ENCODE results near the gene OCA2.

OCA2 gene

DNA sequence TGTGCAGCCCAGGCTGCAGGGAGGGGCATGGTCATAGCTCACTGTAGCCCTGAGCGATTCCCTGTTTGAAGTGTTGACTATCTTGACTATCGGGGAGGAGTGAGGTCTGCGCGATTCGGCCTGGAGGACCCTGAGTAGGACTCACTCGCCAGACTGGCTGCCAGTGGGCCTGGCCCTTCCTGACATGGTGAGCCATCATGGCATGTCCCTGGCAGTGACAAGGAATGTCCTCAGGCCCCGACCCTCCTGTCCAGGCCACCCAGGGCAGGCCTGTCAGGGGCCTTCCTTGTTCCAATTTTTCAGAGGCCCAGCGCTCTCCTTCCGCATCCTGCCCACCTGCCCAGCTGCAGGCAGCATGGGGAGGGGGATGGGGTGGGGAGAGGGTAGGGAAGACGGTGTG is 5.2 kb upstream of the OCA2 start:
- DNase-seq (ENCODE audit: low read depth), result no peak

DNA sequence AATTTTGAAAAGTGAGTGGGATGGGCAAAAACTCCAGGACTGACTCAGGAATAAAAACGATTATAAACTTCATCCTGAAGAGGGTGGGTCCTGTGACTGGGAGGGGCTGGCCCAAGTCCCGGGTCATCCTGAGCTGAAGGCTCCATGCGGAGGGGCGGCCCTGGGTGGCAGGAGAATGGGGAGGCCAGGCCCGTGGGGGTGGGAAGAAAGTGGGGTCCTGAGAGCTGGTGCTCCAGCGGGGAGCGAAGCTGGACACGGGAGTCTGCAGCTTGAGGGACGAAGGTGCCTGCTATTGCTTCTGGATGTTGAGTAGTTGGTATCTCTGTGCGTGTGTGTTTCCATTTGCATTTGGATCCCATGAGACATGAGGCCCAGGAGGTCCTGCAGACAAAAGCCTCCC is 4.7 kb upstream of the OCA2 start:
- no peak for DNase-seq (ENCODE audit: low read depth)

DNA sequence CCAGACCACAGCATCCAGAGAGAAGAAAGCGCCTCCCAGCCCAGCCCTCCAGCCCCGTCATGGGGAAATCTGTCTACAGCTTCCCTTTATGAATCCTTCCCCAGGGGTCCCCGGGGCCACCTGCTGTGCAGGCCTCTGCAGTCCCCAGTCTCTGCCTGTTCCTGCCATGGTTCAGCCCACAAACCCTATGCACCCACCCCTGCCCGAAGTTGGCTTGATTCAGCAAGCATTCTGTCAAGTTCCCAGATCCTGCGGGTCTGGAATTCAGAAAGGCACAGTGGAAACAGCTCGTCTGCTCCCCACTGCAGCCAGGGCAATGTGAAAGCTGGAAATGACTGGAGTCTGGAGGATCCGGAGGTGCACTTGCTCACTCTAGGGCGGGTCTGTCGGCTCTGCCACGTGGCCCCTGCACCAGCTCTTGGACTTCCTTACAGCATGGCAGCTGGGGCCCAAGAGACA is 2.9 kb upstream of the OCA2 start:
- no peak for DNase-seq (ENCODE audit: low read depth)

DNA sequence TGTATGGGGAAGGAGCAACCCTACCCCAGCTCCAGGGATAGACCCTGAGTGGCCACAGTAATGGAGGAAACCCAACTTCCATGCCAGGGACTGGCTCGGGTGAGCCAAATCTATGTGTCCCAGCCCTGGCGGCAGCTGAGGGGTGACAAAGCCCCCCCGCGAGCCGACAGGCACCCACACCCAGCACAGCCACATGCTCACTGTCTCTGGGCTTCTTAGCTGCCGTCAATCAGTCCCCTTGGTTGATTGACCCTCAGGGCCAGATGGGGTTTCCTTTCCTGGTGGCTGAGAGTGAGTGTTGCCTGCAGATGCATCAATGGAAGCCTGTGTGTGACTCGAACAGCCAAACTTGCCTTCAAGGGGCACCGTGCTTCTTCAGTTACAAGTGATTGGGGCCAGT is 2.1 kb upstream of the OCA2 start:
- no peak for DNase-seq (ENCODE audit: low read depth)

DNA sequence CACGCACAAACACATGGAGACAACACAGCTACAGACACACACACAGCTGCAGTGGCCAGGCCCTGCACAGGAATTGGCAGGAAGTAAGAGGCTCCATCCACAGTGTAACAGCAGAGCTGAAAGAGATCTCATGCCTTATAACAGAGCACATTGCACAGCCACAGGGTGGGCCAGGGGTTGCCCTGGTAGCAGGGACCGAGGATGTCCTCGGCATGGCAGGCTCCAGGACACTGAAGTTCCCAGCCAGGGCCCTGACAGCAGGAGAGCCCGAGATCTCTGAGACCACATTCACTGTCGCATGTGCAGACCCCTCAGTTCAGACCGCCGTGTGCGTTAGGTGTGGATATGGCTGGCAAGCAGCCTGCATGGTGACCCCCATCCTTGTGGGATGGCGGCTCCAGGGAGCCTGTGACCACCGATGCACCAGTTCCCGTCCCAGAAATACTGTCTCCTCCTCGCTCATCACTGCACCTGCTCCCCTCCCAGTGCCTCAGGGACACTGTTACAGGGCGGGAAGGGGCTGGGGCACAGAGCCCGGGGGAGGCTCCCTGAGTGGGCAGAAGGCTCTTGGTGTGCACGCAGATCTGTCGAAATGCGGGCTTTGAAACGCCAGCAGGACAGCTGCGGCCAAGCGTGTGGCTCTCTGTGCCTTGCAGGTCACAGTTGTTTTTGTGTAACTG is 1.5 kb upstream of the OCA2 start:
- DNase-seq (ENCODE audit: low read depth), result no peak

DNA sequence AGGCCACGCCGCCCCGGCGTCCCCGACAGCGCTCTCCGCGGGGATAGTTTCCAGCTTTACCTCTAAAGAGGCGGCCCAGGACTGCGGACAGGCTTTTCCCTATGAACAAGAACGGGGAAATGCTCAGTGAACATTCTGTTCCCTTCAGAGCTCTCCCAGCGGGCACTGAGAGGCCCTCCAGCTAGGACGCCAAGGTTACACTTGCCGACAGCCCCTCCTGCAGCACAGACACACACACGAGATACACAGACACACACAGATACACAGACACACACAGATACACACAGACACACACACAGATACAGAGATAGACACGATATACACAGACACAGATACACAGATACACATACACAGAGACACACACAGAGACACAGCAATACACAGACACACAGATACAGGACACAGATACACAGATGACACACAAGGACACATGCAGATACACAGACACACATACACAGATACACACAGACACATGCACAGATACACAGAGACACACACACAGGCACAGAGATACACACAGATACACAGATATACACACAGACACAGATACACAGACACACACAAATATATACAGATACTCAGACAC is 533 bp upstream of the OCA2 start:
- no peak for DNase-seq (ENCODE audit: low read depth)

DNA sequence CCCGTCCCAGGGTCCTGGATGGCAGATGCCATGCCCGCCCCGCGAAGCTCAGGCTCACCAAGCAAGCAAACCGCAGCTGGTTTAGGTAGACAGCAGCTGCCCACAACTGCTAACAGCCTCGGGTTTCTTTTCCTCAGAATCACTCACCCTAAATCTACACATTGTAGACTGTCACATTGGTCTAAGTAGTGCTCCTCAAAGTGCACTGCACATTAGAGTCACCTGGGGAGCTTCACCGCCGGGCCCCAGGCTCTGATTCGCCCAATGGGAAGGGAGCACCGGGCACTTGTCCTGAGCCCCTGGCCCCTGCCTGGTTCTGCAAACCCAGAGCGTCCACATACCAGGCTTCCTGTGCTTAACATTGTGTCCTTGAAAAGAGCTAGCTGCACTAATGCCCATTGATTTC is 752 bp downstream of the OCA2 start:
- DNase-seq (ENCODE audit: low read depth), result no peak

DNA sequence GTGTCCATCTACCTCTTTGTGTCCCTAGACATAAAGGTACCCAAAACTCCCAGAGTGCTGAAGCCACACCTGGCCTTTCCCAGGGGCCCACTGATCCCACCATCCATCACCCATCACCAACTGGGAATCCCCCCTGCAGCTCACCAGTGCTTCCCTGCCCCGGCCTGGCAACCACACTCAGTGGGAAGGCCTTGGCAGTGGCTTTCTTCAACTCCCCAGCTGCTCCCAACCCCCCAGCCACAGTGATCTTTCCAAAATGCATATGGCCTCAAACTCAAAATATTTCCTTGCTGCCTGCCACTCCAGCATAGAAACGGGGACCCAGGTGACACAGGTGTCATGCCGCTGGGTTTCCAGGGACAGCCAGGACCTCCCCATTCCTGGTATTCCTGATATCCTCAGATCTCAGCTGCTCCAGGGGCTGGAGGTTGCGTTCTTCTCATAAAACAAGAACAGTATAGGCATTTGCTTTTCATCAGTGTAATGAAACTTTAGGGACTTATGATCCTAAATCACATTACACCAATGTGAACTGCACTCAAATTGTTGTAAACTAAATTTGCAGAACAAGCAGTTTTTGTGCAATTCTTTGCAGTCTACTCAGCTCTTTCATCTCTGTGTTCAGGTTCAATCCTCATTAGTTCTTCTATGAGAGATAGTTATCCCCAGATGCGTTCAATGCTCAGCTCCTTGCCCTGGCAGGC is 1.3 kb downstream of the OCA2 start:
- DNase-seq (ENCODE audit: low read depth), result no peak

DNA sequence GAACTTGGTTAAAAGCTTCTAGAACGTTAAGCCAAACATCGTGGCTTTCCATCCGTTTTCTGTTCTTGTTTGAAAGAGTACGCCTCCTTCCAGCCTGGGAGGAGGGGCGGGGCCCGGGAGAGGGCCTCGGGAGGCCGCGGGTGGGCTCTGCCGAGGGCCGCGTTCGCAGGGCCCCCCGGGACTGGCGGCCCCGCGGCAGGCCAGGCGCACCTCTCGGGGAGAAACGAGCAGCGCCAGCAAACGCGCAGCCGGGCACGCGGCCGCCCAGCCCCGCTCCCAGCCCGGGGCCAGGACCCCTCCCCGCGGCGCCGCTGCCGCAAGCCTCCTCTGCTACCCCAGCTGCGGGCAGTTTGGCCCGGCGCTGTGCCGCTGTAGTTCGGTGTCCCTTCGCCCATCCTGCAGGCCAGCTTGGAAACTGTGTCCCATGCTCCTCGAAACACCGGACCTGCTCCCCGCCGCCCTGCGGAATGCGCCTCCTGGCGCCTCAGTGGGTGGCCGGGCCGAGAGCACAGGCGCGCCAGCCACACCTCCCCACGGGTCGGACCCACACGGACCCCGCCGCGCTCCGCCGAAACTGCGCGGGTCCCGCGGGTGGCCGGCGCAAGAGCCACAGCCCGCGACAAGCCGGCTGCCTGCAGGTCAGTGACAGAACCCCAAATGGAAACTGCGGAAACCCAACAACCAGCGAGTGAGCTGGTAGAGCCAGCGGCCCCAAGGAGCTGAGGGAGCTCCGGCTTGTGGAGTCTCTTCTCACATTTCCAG is 2.3 kb downstream of the OCA2 start:
- DNase-seq (ENCODE audit: low read depth), result peak; percentile 20

DNA sequence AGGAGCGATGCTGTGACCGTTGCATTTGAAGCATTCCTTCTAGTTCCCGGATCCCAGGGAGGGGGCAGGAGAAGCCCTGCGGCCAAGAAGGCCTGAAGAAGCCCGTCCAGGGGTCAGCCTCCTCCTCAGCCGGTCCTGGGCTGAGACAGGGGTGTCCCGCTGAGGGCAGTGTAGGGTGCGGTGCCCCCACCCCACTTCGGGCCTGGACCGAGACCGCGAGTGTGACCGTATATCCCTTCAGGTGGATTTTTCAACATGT is 2.8 kb downstream of the OCA2 start:
- DNase-seq (ENCODE audit: low read depth), result no peak

DNA sequence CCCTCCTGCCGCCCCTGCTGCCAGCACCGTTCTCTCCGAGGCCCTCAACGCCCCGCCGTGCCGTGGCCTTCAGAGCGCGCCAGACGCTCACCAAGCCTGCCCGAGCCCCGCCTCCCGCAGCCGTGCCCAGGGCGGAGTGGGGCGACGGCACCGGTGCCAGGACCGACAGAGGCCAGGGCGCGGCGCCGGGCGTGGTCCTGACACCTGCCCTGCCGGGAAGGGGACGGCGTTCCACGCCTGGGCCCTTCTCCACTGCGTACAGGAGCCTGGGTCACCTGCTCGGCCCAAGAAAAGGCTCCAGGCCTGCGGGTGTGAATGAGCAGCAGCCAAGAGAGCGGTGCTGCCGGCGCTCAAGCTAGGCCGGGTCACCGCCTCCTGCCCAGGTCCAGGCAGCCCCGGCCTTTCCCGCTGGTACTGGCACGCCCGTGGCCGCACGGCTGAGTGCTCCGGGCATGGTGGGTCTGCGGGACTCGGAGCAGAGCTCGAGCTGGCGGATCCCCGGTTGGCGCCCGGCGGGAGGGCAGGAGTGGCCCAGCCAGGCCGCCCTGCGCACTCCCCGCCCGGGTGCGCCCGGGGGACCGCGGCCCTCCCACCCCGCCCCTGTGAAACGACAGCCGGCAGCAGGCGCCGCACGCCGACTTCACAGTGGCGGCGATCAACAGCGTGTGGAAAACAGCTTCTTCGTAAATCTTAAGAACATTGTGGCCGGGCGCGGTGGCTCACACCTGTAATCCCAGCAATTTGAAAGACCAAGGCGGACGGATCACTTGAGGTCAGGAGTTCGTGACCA is 4.2 kb downstream of the OCA2 start:
- DNase-seq (ENCODE audit: low read depth), result no peak

DNA sequence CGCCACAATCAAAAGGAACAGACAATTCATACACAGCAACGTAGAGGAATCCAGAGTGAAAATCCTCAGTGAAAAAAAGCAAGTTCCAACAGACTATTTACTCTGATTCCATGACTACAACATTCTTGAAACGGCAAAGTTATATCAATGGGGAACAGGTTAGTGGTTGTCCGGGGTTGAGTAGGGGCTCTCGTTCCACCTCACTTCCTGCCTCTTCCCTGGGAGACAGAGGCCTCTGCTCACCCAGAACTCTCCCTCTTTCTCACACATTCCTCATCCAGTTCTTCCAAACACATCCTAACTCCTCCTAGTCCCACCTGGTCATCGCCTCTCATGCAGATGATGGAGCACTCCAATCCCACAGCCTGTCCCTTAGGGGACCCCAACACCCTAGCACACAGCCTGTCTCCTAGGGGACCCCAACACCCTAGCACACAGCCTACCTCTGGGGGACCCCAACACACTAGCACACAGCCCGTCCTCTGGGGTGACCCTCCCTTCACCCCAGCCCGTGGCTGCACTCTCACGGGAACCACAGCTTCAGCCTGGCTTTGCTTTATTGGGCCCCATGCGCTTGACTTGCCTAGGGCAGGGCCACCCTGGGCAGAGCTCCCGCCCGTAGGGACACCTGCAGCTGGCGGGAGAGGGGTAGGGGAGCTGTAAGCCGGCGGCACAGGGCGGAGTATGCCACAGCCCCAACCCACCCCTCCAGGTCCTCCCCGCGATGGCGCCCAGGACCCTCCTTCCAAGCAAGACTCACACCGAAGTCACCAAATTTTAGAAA is 5.2 kb downstream of the OCA2 start:
- DNase-seq (ENCODE audit: low read depth), result no peak

DNA sequence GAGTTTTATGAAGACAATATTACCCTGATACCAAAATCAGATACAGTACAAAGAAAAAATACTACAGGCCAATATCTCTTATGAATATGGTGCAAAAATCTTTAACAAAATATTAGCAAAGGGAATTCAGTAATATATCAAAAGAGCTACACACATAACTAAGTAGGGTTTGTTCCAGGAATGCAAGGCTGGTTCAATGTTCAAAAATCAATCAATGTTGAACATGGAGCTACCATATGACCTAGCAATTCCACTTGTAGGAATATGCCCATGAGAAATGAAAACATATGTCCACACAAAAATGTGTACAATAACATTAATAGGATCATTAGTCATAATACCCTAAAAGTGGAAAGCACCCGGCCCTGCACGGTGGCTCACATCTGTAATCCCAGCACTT is 7.8 kb downstream of the OCA2 start:
- no peak for DNase-seq (ENCODE audit: low read depth)

DNA sequence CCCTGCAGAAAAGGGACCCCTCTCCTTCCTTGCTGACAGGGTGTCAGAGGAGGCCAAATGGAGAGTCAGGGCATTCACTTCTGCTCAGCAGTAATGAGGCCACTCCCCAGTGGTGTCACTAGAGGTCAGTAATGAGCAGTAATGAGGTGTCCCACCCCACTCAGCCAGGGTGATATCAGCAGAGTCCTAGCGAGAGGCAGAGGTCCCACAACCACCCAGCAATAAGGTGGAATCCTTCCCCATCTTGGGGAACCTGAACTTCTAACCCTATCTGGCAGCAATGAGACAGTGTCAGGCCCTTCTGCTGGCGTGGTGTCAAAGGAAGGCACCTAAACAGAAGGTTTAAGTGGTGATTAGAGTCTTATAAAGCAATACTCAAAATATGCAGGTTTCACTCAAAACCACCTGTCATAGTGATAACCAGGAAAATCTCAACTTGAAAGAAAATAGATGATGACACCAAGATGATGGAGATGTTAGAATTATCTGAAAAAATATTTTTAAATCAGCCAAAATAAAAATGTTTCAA is 12.9 kb downstream of the OCA2 start:
- DNase-seq (ENCODE audit: low read depth), result peak; percentile 64

DNA sequence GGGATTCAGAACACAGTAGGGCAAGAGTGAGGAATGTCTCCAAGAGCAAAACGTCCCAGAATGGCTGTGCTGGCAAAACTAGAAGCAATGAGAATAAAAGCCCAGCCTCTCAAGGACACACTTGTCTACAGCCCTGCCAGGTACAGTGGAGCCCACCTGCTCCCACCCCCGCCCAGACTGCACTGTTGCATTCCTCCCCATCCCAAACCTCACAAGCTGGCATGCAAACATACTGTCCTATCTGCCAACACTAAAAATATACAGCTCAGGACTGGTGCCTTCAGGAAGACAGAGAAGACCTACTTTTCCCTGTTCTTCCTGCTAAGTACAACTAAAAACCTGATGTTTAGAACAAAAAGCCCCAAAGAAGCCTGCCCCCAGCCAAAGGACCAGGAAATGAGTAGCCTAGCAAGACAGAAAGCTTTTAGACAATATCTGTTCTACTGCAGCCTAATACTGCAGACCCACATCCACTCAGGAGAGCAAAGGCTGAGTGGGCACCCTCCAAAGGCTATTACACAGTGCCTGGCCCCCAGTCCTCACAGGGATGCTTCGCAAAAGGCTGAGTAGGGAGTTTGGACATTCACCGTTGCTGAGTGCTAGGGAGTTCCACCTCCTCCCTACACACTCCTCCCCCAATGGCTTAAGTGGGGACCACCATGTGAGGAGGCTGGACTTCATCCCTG is 13.5 kb downstream of the OCA2 start:
- DNase-seq (ENCODE audit: low read depth), result no peak

DNA sequence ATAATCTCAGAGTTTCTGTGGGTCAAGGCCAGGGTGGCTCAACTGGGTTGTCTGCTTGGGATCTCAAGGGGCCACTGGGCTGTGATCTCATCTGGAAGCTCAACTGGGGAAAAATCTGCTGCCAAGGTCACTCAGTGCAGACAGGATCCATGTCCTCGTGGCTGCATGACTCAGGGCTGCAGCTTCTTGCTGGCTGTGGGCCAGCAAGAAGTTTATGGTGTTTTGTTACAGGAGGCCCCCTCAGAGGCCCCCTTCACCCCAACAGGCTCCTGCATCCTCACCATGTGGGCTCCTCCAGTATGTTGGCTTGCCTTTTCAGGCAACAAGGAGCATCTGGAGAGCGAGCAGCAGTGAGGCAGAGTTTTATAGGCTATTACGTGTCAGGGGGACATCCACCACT is 14.6 kb downstream of the OCA2 start:
- no peak for DNase-seq (ENCODE audit: low read depth)

DNA sequence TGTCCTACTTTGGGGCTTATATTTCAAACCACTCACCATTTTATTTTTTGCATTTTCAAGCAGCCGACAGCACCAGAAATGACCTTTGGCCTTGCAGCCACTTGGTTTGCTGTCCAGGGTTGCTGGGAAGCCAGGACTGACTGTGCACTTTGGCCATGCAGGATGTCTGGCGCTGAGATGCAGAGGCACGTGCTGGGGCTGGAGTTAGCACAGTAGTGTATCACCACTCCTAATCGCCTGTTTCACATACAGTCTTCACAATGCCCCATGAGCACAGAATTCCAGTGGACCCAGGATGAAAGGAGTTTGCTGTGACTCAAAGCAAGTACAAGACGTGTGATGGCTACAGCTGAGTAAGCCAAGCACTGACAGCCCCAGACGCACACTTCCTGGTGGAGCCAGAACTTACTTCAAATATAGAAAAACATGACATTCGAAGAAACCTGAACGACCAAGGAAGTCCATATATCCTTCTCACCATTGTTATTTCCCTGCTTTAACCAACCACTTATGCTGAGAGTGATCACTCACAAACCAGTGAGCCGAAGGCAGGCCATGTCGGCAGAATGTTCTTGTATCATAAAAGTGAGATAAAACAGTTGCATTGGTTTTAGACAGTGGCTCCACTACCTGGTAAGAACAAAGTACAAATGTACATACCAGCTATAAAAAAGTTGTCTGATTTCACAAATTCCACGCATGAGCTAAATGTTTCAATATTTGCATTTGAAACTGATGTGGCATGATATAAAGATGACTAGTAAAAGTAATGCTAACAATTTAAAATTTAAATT is 16.0 kb downstream of the OCA2 start:
- DNase-seq (ENCODE audit: low read depth), result no peak

DNA sequence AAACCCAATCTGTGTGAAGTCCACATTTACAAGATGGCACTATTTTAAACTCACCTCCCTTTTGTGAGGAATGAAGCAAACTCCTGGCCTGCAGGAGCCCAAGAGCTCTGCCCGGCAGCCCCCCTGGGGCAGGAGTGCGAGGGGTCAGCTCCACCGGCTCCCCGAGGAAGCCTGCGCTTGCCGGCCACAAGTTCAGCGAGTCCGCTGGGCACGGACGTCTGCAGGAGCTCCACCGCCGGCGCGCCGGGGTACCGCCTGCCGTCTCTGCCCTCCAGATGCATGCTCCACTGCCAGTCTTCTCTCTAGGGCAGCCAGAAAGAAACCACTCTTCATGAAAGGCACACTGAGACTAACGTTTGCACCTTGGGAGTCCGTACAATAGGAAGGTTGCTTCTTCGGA is 17.5 kb downstream of the OCA2 start:
- DNase-seq (ENCODE audit: low read depth), result no peak

DNA sequence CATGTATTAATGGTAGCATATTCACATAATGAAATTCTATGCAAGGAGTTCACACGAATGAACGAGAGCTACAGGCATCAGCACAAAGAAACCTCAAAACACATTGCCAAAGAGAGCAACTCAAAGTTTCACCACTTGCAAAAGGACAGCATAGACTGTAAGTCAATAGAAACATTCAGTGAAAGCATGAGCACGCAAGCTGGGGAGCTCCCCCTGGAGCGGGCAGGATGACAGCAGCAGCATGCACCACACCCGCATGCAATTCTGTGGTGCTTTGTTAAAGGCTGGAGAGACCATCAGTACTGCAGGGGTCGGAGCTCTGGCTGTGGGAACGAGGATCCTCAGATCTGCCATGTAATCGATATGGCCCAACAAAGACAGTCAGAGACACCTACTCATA is 18.7 kb downstream of the OCA2 start:
- no peak for DNase-seq (ENCODE audit: low read depth)
